OCI-LY3 (cell line): ENCODE measurements around the gene SLC30A1.

Experiments
- EZH2phosphoT487 ChIP-seq: fragments of 200-600 bp; shearing (Covaris generic); IDR thresholded peaks from 2 replicates; pipeline ENCODE4 v1.6.1; 2018; ENCODE audit warnings: antibody characterized with exemption, mixed run types, low read depth
- TF ChIP-seq, protein P1 (sequence below): fragments of 200-600, 300-600 bp; sonication (generic); IDR thresholded peaks from 2 replicates; pipeline ENCODE4 v1.5.1; 2014; ENCODE audit warnings: antibody characterized with exemption, low read length, low read depth

GRCh38 chr1:211577819-211578639 is 932 bp downstream of the SLC30A1 start:
- TF ChIP-seq, protein P1, sequence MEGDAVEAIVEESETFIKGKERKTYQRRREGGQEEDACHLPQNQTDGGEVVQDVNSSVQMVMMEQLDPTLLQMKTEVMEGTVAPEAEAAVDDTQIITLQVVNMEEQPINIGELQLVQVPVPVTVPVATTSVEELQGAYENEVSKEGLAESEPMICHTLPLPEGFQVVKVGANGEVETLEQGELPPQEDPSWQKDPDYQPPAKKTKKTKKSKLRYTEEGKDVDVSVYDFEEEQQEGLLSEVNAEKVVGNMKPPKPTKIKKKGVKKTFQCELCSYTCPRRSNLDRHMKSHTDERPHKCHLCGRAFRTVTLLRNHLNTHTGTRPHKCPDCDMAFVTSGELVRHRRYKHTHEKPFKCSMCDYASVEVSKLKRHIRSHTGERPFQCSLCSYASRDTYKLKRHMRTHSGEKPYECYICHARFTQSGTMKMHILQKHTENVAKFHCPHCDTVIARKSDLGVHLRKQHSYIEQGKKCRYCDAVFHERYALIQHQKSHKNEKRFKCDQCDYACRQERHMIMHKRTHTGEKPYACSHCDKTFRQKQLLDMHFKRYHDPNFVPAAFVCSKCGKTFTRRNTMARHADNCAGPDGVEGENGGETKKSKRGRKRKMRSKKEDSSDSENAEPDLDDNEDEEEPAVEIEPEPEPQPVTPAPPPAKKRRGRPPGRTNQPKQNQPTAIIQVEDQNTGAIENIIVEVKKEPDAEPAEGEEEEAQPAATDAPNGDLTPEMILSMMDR, result peak; percentile 89
- TF ChIP-seq EZH2phosphoT487, result no peak
